ENCODE data around the gene ZKSCAN5.
A peak's percentile ranks its signal among the peaks of the same experiment; 100 is the strongest.

ZKSCAN5 gene

DNA sequence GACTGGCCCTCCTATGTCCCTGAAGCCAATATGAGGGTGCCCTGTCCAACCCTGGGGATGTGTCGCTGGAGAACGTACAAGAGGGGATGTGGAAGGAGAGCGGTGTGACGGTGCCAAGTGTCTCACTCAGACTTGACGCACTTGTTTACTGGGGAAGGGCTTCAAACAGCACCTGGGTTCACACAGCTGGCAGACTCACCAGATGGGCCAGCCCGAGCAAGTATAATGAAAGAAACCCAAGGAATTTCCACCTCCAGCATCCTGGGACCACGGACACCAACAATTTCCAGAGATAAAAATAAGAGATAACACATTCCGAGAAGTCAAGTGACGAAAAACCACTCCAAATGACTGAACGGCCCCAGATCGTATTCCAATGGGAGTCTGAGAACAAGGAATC lies 43.8 kb upstream of the ZKSCAN5 start:
- H3K4me3 ChIP-seq (ENCODE audit: low read depth, low read length), result no peak overlapping the region
- DNase-seq (ENCODE audit: low read depth), result no peak
- TF ChIP-seq, protein P1, sequence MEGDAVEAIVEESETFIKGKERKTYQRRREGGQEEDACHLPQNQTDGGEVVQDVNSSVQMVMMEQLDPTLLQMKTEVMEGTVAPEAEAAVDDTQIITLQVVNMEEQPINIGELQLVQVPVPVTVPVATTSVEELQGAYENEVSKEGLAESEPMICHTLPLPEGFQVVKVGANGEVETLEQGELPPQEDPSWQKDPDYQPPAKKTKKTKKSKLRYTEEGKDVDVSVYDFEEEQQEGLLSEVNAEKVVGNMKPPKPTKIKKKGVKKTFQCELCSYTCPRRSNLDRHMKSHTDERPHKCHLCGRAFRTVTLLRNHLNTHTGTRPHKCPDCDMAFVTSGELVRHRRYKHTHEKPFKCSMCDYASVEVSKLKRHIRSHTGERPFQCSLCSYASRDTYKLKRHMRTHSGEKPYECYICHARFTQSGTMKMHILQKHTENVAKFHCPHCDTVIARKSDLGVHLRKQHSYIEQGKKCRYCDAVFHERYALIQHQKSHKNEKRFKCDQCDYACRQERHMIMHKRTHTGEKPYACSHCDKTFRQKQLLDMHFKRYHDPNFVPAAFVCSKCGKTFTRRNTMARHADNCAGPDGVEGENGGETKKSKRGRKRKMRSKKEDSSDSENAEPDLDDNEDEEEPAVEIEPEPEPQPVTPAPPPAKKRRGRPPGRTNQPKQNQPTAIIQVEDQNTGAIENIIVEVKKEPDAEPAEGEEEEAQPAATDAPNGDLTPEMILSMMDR (IDR thresholded peaks at IDR 0.05; ENCODE audit: low read depth, low read length, missing control alignments), result no peak

DNA sequence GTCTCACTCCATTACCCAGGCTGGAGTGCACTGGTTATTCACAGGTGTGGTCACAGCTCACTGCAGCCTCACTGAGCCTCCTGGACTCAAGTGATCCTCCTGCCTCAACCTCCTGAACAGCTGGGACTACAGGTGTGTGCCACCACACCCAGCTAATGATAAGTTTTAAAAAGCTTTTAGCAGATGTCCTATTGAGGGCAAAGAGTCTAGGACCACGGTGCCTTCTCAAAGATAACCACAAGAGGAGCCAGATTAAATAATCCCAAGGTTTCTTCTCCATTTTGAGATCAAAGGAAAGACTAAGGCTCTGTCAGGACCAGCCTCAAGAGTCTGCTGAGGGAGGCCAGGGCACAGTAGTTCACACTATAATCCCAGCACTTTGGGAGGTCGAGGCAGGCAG lies 43.2 kb upstream of the ZKSCAN5 start:
- no peak for DNase-seq (ENCODE audit: low read depth)
- TF ChIP-seq, protein P1 (IDR thresholded peaks at IDR 0.05; ENCODE audit: low read depth, low read length, missing control alignments), result peak; percentile 24
- H3K4me3 ChIP-seq (ENCODE audit: low read depth, low read length), result no peak overlapping the region

DNA sequence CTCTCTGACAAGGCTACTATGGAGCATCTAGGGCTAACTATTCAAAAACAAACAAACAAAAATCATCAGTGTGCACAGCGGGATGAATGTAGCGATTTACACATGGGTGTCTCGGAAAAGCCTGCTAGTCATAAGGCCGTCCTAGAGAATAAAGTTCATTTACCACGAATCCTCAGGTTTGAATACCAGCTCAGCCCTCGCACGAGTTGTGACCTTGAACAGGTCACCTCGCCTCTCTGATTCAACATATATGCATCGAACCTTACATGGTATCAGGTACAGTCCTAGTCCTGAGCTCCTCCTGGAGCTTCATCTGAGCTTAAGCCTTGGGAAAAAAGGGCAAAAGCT lies 39.1 kb upstream of the ZKSCAN5 start:
- DNase-seq (ENCODE audit: low read depth), result no peak

DNA sequence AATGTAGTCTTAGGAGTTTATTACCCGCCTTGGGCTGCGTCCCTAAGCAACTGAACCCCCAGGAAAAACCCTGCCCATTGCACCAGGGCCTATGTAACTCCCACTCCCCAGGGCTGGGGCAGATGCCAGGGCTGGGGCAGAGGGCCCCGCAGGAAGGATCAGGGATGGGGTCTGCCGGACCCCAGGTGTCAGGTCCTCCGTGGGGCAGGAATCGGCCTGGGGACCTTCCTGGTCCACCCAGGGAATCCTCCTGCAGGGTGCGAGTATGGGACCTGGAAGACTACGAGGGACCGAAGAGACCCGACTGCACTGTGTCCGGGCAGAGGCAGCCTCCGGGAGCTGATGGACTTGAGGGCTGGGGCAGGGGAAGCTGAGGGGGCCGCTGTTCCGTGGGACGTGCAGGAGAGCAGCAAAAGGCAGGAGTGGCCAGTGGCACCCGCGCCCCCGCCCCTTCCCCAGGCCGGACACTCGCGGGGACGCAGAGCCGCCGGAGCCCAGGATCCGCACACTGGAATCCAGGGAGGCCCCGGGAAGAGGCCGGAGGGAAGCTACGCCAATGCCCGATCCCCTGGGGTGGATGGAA lies 36.0 kb upstream of the ZKSCAN5 start:
- TF ChIP-seq, protein P1 (IDR thresholded peaks at IDR 0.05; ENCODE audit: low read depth, low read length, missing control alignments), result no peak
- H3K4me3 ChIP-seq (ENCODE audit: low read depth, low read length), result no peak overlapping the region
- DNase-seq (ENCODE audit: low read depth), result no peak

More for the DNA sequence above, 39.1 kb upstream of the ZKSCAN5 start:
- TF ChIP-seq, protein P1 (IDR thresholded peaks at IDR 0.05; ENCODE audit: low read depth, low read length, missing control alignments), result no peak
- peak overlapping the region; percentile 87 for H3K4me3 ChIP-seq (ENCODE audit: low read depth, low read length)

DNA sequence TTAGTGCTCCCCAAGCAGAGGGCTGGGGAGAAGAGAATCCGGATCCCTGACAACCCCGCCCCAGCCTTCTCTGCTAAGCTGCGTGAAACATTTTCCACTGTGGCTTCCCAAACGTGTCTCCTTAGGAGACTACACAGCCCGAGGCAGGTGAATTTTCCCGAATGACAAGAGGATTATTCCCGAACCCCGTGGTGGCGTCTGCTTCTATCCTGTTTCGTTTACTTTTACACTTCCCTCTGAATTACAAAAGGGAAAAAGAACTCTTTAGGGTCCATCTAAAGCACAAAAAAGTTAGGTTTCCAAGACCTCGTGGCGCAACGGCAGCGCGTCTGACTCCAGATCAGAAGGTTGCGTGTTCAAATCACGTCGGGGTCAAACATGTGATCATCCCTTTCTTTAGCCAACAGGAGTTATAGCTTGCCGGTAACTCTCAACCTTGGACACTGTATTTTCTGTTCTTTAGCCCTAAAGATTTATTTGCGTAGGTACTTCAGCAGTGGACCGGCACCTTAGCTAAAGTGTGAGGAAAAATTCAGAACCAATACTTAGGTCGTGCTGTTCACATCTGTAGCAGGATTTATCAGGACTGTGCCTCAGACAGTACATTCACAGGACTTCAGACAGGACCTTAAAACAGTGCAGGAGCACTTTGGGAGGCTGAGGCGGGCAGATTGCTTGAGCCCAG lies 34.9 kb upstream of the ZKSCAN5 start:
- DNase-seq (ENCODE audit: low read depth), result no peak
- TF ChIP-seq, protein P1 (IDR thresholded peaks at IDR 0.05; ENCODE audit: low read depth, low read length, missing control alignments), result no peak
- no peak overlapping the region for H3K4me3 ChIP-seq (ENCODE audit: low read depth, low read length)

DNA sequence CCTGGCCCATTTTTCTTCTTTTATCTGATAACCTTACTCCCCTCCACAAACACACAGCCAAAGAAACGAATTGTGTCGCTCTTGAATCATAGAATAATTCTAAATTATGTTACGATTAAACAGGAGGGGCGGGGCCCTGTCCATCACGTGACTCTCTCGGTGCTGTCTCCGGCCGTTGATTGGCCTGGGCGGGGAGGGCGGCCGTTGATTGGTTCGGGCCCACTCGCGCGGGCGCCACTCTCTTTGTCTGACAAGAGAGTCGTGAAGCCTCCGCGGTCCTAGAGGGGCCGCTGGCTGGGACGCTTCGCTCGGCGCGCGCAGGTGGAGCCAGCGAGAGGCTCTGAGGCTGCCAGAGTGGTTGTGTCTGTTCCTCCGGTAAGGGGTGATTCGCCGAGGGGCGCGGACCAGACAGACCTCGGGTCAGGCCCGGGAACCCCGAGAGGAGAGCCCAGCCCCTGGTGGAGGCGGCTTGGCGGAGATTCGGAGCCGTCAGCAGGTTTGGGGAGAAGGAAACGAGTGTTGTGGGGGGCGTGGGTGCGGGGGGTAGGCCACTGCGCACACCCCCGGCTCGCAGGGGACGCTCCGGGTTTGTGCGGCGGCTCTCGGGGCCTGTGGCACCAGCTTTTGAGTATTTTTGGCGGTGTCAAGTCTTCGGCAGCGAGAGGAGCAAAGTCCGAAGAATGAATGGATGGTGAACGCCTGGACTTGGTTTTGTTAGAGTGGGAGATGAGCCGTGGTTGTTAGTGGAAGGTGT lies 31.7 kb upstream of the ZKSCAN5 start, which contains the start of gene ZNF789:
Gene ZNF789, plus strand, starts transcription at position 330 of the 754 bp plus-strand sequence. CDS start 3,567 bp downstream, outside the sequence.
- TF ChIP-seq, protein P1 (IDR thresholded peaks at IDR 0.05; ENCODE audit: low read depth, low read length, missing control alignments), result no peak
- DNase-seq (ENCODE audit: low read depth), result peak; percentile 87
- peak within 1 kb of the TSS; percentile 89 for H3K4me3 ChIP-seq (ENCODE audit: low read depth, low read length)
